ENCODE results near the gene SIGLEC7.

DNA sequence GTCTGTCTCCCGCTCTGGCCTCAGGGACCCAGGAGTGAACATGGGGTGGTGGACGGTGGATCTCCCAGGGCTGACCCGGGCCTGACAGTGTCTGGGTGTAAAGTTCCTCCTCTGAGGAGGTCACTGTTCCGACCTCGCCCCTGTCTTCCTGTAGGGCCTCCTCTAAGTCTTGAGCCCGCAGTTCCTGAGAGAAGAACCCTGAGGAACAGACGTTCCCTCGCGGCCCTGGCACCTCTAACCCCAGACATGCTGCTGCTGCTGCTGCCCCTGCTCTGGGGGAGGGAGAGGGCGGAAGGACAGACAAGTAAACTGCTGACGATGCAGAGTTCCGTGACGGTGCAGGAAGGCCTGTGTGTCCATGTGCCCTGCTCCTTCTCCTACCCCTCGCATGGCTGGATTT, 17.4 kb upstream of the SIGLEC7 start, which contains the start of gene SIGLEC9:
- TF ChIP-seq, protein P1, sequence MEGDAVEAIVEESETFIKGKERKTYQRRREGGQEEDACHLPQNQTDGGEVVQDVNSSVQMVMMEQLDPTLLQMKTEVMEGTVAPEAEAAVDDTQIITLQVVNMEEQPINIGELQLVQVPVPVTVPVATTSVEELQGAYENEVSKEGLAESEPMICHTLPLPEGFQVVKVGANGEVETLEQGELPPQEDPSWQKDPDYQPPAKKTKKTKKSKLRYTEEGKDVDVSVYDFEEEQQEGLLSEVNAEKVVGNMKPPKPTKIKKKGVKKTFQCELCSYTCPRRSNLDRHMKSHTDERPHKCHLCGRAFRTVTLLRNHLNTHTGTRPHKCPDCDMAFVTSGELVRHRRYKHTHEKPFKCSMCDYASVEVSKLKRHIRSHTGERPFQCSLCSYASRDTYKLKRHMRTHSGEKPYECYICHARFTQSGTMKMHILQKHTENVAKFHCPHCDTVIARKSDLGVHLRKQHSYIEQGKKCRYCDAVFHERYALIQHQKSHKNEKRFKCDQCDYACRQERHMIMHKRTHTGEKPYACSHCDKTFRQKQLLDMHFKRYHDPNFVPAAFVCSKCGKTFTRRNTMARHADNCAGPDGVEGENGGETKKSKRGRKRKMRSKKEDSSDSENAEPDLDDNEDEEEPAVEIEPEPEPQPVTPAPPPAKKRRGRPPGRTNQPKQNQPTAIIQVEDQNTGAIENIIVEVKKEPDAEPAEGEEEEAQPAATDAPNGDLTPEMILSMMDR (IDR thresholded peaks at IDR 0.05): no peak
- no peak for TF ChIP-seq POLR2A (IDR thresholded peaks at IDR 0.05)

Data from lower leg skin (tissue), 3 donors.